HepG2 (cell line): ENCODE measurements around the gene SRRM2.

Experiments used
- DPF2 ChIP-seq: sonication (generic); formaldehyde crosslinking; IDR thresholded peaks from 2 replicates; pipeline ENCODE4 v1.4.0; 2020; ENCODE audit warnings: mild to moderate bottlenecking, low read depth, missing genetic modification reagents, borderline replicate concordance
- HMG20B ChIP-seq: conservative IDR thresholded peaks from 2 replicates; pipeline ENCODE4 v1.6.1; 2016; ENCODE audit warnings: missing genetic modification reagents, missing compliant biosample characterization
- HOXA9 ChIP-seq: sonication (generic); formaldehyde crosslinking; IDR thresholded peaks from 2 replicates; pipeline ENCODE4 v1.8.1; 2022; ENCODE audit warnings: missing genetic modification reagents, mild to moderate bottlenecking, moderate library complexity, borderline replicate concordance
- POLR2A ChIP-seq, 2 experiments: IDR thresholded peaks; 2 replicates each; pipeline ENCODE4 v1.6.1; 2011; ENCODE audit warnings: low read depth in 2 of 2, low read length in 2 of 2, mild to moderate bottlenecking in 1 of 2, moderate library complexity in 1 of 2; ENCODE audit not compliant: insufficient read depth in 1 of 2
- TRIM24 ChIP-seq: sonication (generic); formaldehyde crosslinking; IDR thresholded peaks from 2 replicates; pipeline ENCODE4 v1.8.0; 2022; ENCODE audit warnings: mild to moderate bottlenecking, missing genetic modification reagents
- ZNF326 ChIP-seq: sonication (generic); formaldehyde crosslinking; IDR thresholded peaks from 2 replicates; pipeline ENCODE4 v1.4.0; 2020; ENCODE audit warnings: missing genetic modification reagents, borderline replicate concordance
- ZNF329 ChIP-seq: sonication (generic); formaldehyde crosslinking; IDR thresholded peaks from 2 replicates; pipeline ENCODE4 v1.9.0; 2021; ENCODE audit warnings: low read depth, mild to moderate bottlenecking, missing genetic modification reagents
- ZNF678 ChIP-seq: sonication (generic); formaldehyde crosslinking; IDR thresholded peaks from 2 replicates; pipeline ENCODE4 v1.4.0; 2020; ENCODE audit warnings: mild to moderate bottlenecking, missing genetic modification reagents
- ZNF780A ChIP-seq: sonication (generic); formaldehyde crosslinking; IDR thresholded peaks from 2 replicates; pipeline ENCODE4 v1.8.0; 2022; ENCODE audit warnings: mild to moderate bottlenecking, missing genetic modification reagents, moderate library complexity
- ZNF782 ChIP-seq: sonication (generic); formaldehyde crosslinking; IDR thresholded peaks from 2 replicates; pipeline ENCODE4 v1.4.0; 2020; ENCODE audit warnings: missing genetic modification reagents, mild to moderate bottlenecking, borderline replicate concordance
- TF ChIP-seq, protein P1 (sequence below): sonication (generic); formaldehyde crosslinking; IDR thresholded peaks from 2 replicates; pipeline ENCODE4 v1.5.0; 2020; ENCODE audit warnings: missing genetic modification reagents, mild to moderate bottlenecking, borderline replicate concordance
- TF ChIP-seq, protein P2 (sequence below): sonication (generic); formaldehyde crosslinking; IDR thresholded peaks from 2 replicates; pipeline ENCODE4 v1.5.0; 2020; ENCODE audit warnings: missing genetic modification reagents
- TF ChIP-seq, protein P3 (sequence below): sonication (generic); formaldehyde crosslinking; IDR thresholded peaks from 2 replicates; pipeline ENCODE4 v1.8.1; 2023; ENCODE audit warnings: mild to moderate bottlenecking, missing genetic modification reagents, borderline replicate concordance

DNA sequence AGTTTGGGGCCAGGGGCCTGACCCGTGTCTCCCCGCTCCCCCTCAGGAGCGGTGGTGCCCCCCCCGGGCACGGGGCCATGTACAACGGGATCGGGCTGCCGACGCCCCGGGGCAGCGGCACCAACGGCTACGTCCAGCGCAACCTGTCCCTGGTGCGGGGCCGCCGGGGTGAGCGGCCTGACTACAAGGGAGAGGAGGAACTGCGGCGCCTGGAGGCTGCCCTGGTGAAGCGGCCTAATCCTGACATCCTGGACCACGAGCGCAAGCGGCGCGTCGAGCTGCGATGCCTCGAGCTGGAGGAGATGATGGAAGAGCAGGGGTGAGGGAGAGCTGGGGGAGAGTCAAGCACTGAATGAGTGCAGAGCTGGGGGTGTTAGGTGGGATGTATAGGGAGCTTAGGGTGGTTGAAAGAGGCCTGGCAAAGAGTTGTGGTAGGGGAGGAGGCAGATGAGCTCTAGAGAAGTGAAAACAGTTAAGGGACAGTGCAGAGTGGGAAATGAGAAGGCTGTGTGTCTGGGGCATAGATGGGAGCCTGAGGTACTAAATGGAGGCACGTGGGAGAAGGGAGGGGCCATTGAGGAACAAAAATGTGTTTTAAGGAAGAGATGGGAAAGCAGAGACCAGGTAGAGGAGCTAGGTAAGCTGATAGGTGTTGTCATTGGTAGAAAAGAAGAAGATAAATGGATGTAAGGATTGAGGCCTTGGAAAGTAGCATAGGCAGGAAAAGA lies 4.0 kb downstream of the SRRM2 start:
- TF ChIP-seq HOXA9 (CRISPR knock-in tag), result no peak
- TF ChIP-seq ZNF780A, result no peak
- no peak for TF ChIP-seq ZNF329 (CRISPR knock-in tag)
- TF ChIP-seq, protein P1, sequence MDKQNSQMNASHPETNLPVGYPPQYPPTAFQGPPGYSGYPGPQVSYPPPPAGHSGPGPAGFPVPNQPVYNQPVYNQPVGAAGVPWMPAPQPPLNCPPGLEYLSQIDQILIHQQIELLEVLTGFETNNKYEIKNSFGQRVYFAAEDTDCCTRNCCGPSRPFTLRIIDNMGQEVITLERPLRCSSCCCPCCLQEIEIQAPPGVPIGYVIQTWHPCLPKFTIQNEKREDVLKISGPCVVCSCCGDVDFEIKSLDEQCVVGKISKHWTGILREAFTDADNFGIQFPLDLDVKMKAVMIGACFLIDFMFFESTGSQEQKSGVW, result no peak
- no peak for TF ChIP-seq POLR2A (IDR thresholded peaks at IDR 0.05; ENCODE audit: insufficient read depth in 1 of 2, low read depth in 2 of 2, low read length in 2 of 2)
- no peak for TF ChIP-seq DPF2 (CRISPR knock-in tag)
- TF ChIP-seq ZNF326 (CRISPR knock-in tag), result no peak
- no peak for TF ChIP-seq TRIM24 (CRISPR knock-in tag)
- TF ChIP-seq HMG20B (CRISPR knock-in tag), result no peak
- TF ChIP-seq ZNF782 (CRISPR knock-in tag), result no peak
- TF ChIP-seq, protein P2, sequence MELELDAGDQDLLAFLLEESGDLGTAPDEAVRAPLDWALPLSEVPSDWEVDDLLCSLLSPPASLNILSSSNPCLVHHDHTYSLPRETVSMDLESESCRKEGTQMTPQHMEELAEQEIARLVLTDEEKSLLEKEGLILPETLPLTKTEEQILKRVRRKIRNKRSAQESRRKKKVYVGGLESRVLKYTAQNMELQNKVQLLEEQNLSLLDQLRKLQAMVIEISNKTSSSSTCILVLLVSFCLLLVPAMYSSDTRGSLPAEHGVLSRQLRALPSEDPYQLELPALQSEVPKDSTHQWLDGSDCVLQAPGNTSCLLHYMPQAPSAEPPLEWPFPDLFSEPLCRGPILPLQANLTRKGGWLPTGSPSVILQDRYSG (CRISPR knock-in tag), result no peak
- TF ChIP-seq ZNF678 (CRISPR knock-in tag), result no peak
- TF ChIP-seq, protein P3, sequence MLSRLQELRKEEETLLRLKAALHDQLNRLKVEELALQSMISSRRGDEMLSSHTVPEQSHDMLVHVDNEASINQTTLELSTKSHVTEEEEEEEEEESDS, result no peak
